Activated CD8-positive, alpha-beta memory T cell treated with anti-CD3 and anti-CD28 coated beads, Interleukin-2, amount 50 U/mL, for 1 hour (primary cell): ENCODE results near the gene RAB10.
"Not testable (repeated sequence)": the region's sequence is repeated elsewhere in the genome, so short reads cannot be mapped to it uniquely, and the experiment has no call there.

Experiments
- DNase-seq: peaks from one replicate; pipeline ENCODE4 v3.0.0-alpha.2; 2020; ENCODE audit errors: extremely low read depth

The RAB10 gene

GRCh38 chr2:26033818-26034636 is at the start of gene RAB10:
RAB10 (plus strand) TSS chr2:26034084; CDS start chr2:26034609, 525 bp downstream.
- peak; percentile 95 for DNase-seq

- no peak for DNase-seq
These were observed 45.8 kb upstream of the RAB10 start for GRCh38 chr2:25988134-25988533.

GRCh38 chr2:25989154-25989553 is 44.7 kb upstream of the RAB10 start:
- no peak for DNase-seq

- DNase-seq, result no peak
These were observed 41.9 kb upstream of the RAB10 start for GRCh38 chr2:25991965-25992364.

- DNase-seq, result no peak
These were observed 41.3 kb upstream of the RAB10 start for GRCh38 chr2:25992556-25992955.

GRCh38 chr2:25993049-25993448 is 40.8 kb upstream of the RAB10 start:
- no peak for DNase-seq

- DNase-seq, result no peak
These were observed 39.4 kb upstream of the RAB10 start for GRCh38 chr2:25994509-25994908.

GRCh38 chr2:25996844-25997243 is 37.0 kb upstream of the RAB10 start:
- no peak for DNase-seq

GRCh38 chr2:25998816-25999383 is 35.0 kb upstream of the RAB10 start:
- DNase-seq, result not testable (repeated sequence)

GRCh38 chr2:25999406-25999805 is 34.5 kb upstream of the RAB10 start:
- not testable (repeated sequence) for DNase-seq

- no peak for DNase-seq
These were observed 33.3 kb upstream of the RAB10 start for GRCh38 chr2:26000561-26001082.

- DNase-seq, result no peak
These were observed 32.0 kb upstream of the RAB10 start for GRCh38 chr2:26001743-26002351.

- DNase-seq, result no peak
These were observed 31.1 kb upstream of the RAB10 start for GRCh38 chr2:26002632-26003310.

GRCh38 chr2:26008095-26008494 is 25.8 kb upstream of the RAB10 start:
- no peak for DNase-seq

GRCh38 chr2:26008851-26009566 is 24.9 kb upstream of the RAB10 start:
- no peak for DNase-seq

- no peak for DNase-seq
These were observed 24.3 kb upstream of the RAB10 start for GRCh38 chr2:26009567-26009963.

- no peak for DNase-seq
These were observed 22.9 kb upstream of the RAB10 start for GRCh38 chr2:26010943-26011342.

GRCh38 chr2:26011609-26011989 is 22.3 kb upstream of the RAB10 start:
- DNase-seq, result no peak

GRCh38 chr2:26011990-26012856 is 21.7 kb upstream of the RAB10 start:
- DNase-seq, result no peak

- DNase-seq, result no peak
These were observed 20.2 kb upstream of the RAB10 start for GRCh38 chr2:26013668-26014067.
